NCI-H1105 treated with DMSO at 0.1 percent for 48 hours (cell line): ENCODE results near the gene ZBTB1.

ENCODE experiments used
- DNase-seq: peaks from one replicate; lab custom pipeline; 2025; lab: John Stamatoyannopoulos, UW

The ZBTB1 gene

GRCh38 chr14:64504310-64504896 is at the start of gene ZBTB1:
TSS of gene ZBTB1 (plus strand) at chr14:64504770. CDS start at chr14:64521505, 16,735 bp downstream.
- peak; percentile 75 for DNase-seq

DNA sequence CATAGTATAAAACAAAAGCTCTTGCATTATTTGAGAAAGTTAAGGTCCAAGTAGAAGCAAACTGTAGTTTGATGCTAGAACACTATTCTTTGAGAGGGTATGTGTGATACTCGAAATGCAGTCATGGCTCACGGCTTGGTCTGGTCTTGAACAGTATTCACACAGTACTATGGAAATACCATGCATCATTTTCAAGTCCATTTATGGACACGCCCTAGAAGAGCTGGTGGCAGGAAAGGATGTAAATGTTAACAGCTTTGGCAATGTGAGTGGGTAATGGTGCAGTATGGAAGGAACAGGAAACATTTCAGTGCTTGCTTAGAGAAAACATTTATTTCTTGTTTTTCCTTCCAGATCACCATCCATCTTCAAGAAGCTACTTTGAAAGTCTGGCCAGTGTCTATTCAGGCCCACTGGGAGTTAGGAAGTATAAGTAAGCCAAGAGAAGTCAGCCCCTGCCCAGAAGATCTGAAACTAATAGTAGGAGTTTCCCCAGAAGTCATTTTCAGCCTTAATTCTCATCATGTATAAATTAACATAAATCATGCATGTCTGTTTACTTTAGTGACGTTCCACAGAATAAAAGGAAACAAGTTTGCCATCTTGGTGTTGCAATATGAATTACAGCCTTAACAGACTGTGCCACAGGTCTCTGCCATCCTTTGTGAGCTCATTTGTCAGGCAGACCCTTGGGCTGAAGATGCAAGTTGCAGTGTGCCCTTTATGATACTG is 45.0 kb upstream of the ZBTB1 start:
- no peak for DNase-seq

GRCh38 chr14:64461221-64461620 is 43.3 kb upstream of the ZBTB1 start:
- no peak for DNase-seq

- DNase-seq = no peak
These were observed 41.4 kb upstream of the ZBTB1 start for GRCh38 chr14:64463195-64463594.

GRCh38 chr14:64463873-64464272 is 40.7 kb upstream of the ZBTB1 start:
- DNase-seq = no peak

DNA sequence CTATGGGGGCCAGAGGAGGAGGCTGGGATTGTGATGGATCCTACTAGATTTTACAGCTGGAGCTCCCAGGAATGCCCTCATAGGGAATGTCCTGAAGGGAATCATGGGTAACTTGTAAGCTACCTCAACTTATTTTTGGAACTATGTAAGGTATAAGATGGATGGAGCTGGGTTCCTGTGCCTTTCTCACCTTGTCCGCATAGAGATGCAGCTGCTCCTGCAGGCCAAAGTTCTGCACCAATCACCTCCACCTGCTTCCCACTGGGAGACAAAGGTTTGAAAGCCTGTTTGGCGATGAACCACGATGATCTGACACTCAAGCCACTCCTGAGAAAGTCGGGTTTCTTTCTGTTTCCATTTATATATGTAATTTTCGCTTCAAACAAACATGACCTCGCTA is 39.9 kb upstream of the ZBTB1 start:
- DNase-seq = peak; percentile 75

- DNase-seq = peak; percentile 87
These were observed 39.3 kb upstream of the ZBTB1 start, which contains the start of gene AKAP5 for GRCh38 chr14:64465191-64465822. TSS of gene AKAP5 (plus strand) at chr14:64465499. CDS start at chr14:64468395, 2,896 bp downstream.

- DNase-seq = peak; percentile 58
These were observed 38.6 kb upstream of the ZBTB1 start for GRCh38 chr14:64465831-64466554.

DNA sequence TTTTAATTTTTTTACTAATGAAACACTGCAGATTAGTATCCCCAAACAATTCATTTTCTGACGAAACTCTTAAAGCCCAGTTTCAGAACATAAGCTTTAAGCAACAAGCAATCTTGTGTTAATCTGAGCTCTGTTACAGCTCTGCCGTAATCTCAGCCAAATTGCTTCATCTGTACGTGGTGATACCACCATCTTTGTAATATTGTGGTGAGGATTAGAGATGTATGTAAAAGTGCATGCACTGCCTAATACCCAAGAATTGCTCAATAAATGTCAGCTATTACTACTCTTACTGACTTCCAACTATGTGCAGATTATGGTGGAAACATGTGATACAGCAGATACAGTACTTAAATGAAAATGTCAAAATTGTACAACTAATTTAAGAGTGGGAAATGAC is 37.5 kb upstream of the ZBTB1 start:
- no peak for DNase-seq

DNA sequence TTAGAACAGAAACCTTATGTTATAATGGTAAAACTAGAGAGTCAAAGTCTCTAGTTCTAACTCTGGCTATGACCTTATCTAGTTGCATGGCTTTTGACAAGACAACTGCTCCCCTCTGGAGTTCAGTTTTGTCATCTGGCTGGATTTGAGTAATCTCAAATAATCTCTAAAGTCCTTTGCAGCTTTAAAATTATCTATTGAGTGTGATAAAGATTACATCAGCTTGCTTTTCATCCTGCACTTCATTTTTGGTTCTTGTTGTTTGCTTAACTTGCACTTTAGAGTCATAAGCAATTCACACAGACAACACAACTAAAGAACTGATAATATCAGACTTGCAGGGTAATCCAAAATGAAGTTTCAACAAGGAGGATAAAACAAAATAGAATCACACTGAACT is 37.0 kb upstream of the ZBTB1 start:
- DNase-seq = no peak

DNA sequence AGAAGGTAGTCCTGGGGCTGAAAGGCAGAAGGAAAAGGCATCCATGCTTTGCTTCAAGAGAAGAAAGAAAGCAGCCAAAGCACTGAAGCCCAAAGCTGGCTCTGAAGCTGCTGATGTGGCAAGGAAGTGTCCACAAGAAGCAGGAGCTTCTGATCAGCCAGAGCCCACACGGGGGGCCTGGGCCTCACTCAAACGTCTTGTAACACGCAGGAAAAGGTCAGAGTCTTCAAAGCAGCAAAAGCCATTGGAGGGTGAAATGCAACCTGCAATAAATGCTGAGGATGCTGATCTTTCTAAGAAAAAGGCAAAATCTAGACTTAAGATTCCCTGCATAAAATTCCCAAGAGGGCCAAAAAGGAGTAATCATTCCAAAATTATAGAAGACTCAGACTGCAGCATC is 36.1 kb upstream of the ZBTB1 start:
- DNase-seq = no peak

GRCh38 chr14:64474041-64474440 is 30.5 kb upstream of the ZBTB1 start:
- no peak for DNase-seq

- DNase-seq = no peak
These were observed 29.9 kb upstream of the ZBTB1 start for GRCh38 chr14:64474698-64475097.

- no peak for DNase-seq
These were observed 28.8 kb upstream of the ZBTB1 start for GRCh38 chr14:64475585-64476273.

- DNase-seq = no peak
These were observed 28.1 kb upstream of the ZBTB1 start for GRCh38 chr14:64476438-64476837.

DNA sequence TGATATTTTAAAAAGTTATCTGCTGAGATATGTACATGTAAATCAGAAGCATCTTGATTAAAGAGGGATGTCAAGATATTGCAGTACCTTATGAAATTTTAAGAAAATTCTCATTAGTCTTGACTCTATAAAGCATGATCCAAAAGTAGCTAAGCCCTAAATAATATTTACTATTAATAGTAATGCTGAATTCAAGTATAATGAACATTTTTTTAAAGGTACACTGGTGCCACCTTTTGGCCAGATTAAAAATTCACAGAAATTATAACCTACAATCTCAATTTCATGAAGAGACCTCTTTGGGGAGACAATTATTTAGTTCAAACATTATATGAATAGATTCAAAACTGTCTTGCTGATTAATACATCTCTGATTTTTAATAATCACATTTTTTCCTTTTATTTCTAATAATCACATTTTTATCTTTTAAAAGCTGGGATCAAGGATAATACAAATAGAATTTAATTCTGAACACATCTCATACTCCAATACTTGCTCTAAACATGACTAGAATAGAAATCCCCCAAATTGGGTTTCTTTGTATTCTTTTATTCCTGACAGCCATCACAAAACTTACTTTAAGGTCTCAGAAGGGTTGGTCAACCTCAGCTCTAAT is 25.8 kb upstream of the ZBTB1 start:
- DNase-seq = peak; percentile 47

GRCh38 chr14:64488590-64489099 is 15.9 kb upstream of the ZBTB1 start:
- no peak for DNase-seq

GRCh38 chr14:64491637-64492036 is 12.9 kb upstream of the ZBTB1 start:
- DNase-seq = no peak

- DNase-seq = no peak
These were observed 11.1 kb upstream of the ZBTB1 start for GRCh38 chr14:64493455-64493854.

DNA sequence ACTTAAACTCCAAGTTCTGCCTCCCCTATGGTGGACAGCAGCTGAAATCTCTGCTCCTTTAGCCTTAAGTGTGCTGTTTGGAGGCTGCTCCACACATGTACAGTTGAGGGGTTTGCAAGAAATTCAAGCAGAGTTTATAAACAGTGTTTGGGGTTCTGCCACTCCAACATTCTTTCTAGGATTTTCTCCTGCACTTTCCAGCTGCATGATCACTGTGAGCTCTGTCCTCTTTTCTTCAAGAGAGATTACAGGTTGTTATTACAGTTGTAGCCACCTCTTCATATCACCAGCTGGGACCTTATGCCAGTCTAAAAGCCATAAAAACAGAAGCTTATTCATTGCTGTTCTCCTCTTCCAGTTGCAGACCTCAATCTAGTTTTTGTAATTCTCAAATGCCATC is 9.3 kb upstream of the ZBTB1 start:
- DNase-seq = no peak

- no peak for DNase-seq
These were observed 7.8 kb upstream of the ZBTB1 start for GRCh38 chr14:64496764-64497163.
